Liver (tissue), 9 donors: ENCODE data around the gene NUCKS1. TPM values are rescaled to one million over a fixed set of nuclear protein-coding genes. Genes with fewer than 3 reads are reported as not detected.
A peak's percentile ranks its signal among the peaks of the same experiment; 100 is the strongest.

ENCODE experiments used
- DNase-seq: peaks from one replicate; pipeline ENCODE4 v3.0.0-alpha.2; 2017; ENCODE audit warnings: low spot score
- H3K27ac ChIP-seq, 2 donors: one replicate each; pipeline ENCODE4 v1.7.0; 2013; ENCODE audit warnings: inconsistent platforms in 2 of 2, low read length in 2 of 2, control low read depth in 1 of 2, low read depth in 1 of 2, mild to moderate bottlenecking in 1 of 2
- H3K27me3 ChIP-seq, 4 donors: one replicate each; pipeline versions ENCODE4 v1.6.1 to v1.7.0; 2013; ENCODE audit warnings: low read length in 3 of 4, inconsistent platforms in 1 of 4, mild to moderate bottlenecking in 1 of 4, moderate library complexity in 1 of 4; ENCODE audit not compliant: control insufficient read depth in 4 of 4, insufficient read depth in 4 of 4
- H3K36me3 ChIP-seq, 4 donors: one replicate each; pipeline versions ENCODE4 v1.6.1 to v1.7.0; 2013; ENCODE audit warnings: low read length in 3 of 4, mild to moderate bottlenecking in 3 of 4, low read depth in 1 of 4, moderate library complexity in 1 of 4; ENCODE audit not compliant: control insufficient read depth in 4 of 4, insufficient read depth in 3 of 4
- H3K4me1 ChIP-seq, 4 donors: one replicate each; pipeline versions ENCODE4 v1.6.1 to v1.7.0; 2013; ENCODE audit warnings: low read length in 3 of 4, mild to moderate bottlenecking in 3 of 4, moderate library complexity in 1 of 4; ENCODE audit not compliant: control insufficient read depth in 4 of 4, insufficient read depth in 4 of 4
- H3K4me3 ChIP-seq, 3 donors: one replicate each; pipeline versions ENCODE4 v1.6.1 to v1.7.0; 2013; ENCODE audit warnings: low read length in 3 of 3, control low read depth in 1 of 3, low read depth in 1 of 3, mild to moderate bottlenecking in 1 of 3
- H3K9ac ChIP-seq, 2 donors: one replicate each; pipeline ENCODE4 v1.7.0; 2013; ENCODE audit warnings: low read length in 2 of 2, mild to moderate bottlenecking in 2 of 2, moderate library complexity in 2 of 2, control low read depth in 1 of 2, low read depth in 1 of 2
- H3K9me3 ChIP-seq, 4 donors: one replicate each; pipeline versions ENCODE4 v1.6.1 to v1.7.0; 2013; ENCODE audit warnings: low read length in 3 of 4; ENCODE audit not compliant: control insufficient read depth in 4 of 4
- ATF3 ChIP-seq: IDR thresholded peaks from 2 replicates; pipeline ENCODE4 v1.6.1; 2016; ENCODE audit warnings: antibody characterized with exemption
- CTCF ChIP-seq: fragments of 150-350 bp; IDR thresholded peaks from 2 replicates; pipeline ENCODE4 v1.5.1; 2017; ENCODE audit warnings: improper control_type of control experiment, low read depth, low read length; ENCODE audit not compliant: missing input control
- EGR1 ChIP-seq, 2 donors: IDR thresholded peaks; 2 replicates each; pipeline ENCODE4 v1.6.1; 2016 to 2018; ENCODE audit warnings: antibody characterized with exemption in 2 of 2, low read depth in 2 of 2
- FOXA1 ChIP-seq: IDR thresholded peaks from 2 replicates; pipeline ENCODE4 v1.6.1; 2016; ENCODE audit warnings: antibody characterized with exemption
- HNF4A ChIP-seq, 2 donors: conservative IDR thresholded peaks; 2 replicates each; pipeline ENCODE4 v1.6.1; 2016; ENCODE audit warnings: antibody characterized with exemption in 2 of 2, mild to moderate bottlenecking in 2 of 2
- HNF4G ChIP-seq: IDR thresholded peaks from 2 replicates; pipeline ENCODE4 v1.6.1; 2016; ENCODE audit warnings: antibody characterized with exemption
- JUND ChIP-seq, 2 donors: IDR thresholded peaks; 2 replicates each; pipeline ENCODE4 v1.6.1; 2016; ENCODE audit warnings: antibody characterized with exemption in 2 of 2
- MAX ChIP-seq: IDR thresholded peaks from 2 replicates; pipeline ENCODE4 v1.6.1; 2016; ENCODE audit warnings: antibody characterized with exemption
- NR2F2 ChIP-seq: IDR thresholded peaks from 2 replicates; pipeline ENCODE4 v1.6.1; 2016; ENCODE audit warnings: antibody characterized with exemption
- RAD21 ChIP-seq, 2 donors: IDR thresholded peaks; 2 replicates each; pipeline ENCODE4 v1.6.1; 2016; ENCODE audit warnings: antibody characterized with exemption in 2 of 2, mild to moderate bottlenecking in 2 of 2
- REST ChIP-seq: IDR thresholded peaks from 2 replicates; pipeline ENCODE4 v1.6.1; 2016; ENCODE audit warnings: antibody characterized with exemption, mild to moderate bottlenecking
- RXRA ChIP-seq, 2 donors: IDR thresholded peaks; 2 replicates each; pipeline ENCODE4 v1.6.1; 2017 to 2018; ENCODE audit warnings: antibody characterized with exemption in 2 of 2, mild to moderate bottlenecking in 1 of 2
- SP1 ChIP-seq: IDR thresholded peaks from 2 replicates; pipeline ENCODE4 v1.6.1; 2018; ENCODE audit warnings: antibody characterized with exemption, mild to moderate bottlenecking
- TAF1 ChIP-seq: conservative IDR thresholded peaks from 2 replicates; pipeline ENCODE4 v1.6.1; 2016; ENCODE audit warnings: antibody characterized with exemption, mild to moderate bottlenecking
- YY1 ChIP-seq: IDR thresholded peaks from 2 replicates; pipeline ENCODE4 v1.6.1; 2016; ENCODE audit warnings: antibody characterized with exemption, mild to moderate bottlenecking
- whole genome bisulfite sequencing: extraction: QIAGEN DNeasy Blood & Tissue Kit; methylation state at CpG from one replicate; pipeline ENCODE4 v1.1.7; 2013; 5-methylcytosine and 5-hydroxymethylcytosine counted together
- polyA plus RNA-seq, 2 donors: library from polyadenylated mRNA; stranded (reverse) in 1 of 2; unstranded in 1 of 2; fragments of 200-250 nt in 1 of 2; fragments of >200 nt in 1 of 2; fragmentation: Nextera tagmentation in 1 of 2; extraction: Ambion mirVana in 1 of 2; gene quantifications; one replicate each; pipeline versions ENCODE4 v1.2.1 to v1.2.3, GENCODE V29; 2013 to 2015
- total RNA-seq, 2 donors: library from RNA; depleted of rRNA; stranded (reverse); fragments of >200 nt; gene quantifications; one replicate each; pipeline ENCODE4 v1.2.3, GENCODE V29; 2014
- donor health status: healthy.
- donor health status: healthy.
- donor health status: healthy.
- donor health status: healthy.
- donor health status: healthy.

NUCKS1 gene
- total and polyA plus RNA-seq, 4 donors: 27.0 to 86.1 (median 42.6) TPM

- WGBS: under 1% methylated on average over 40 of the region's 40 CpGs
- Histone ChIP-seq H3K36me3 (peaks cover 0 to 4% (median 2%) of the 10 kb centered on the region in 4 donors), H3K27ac (peak within 1 kb of the TSS; percentile 33 to 60), H3K9ac (peak within 1 kb of the TSS; percentile 15 to 57), H3K9me3 (no peaks in the 10 kb centered on the region), H3K27me3 (no peaks in the 10 kb centered on the region), H3K4me1 (peaks cover 0 to 6% (median 5%) of the 10 kb centered on the region in 4 donors), H3K4me3 (peak within 1 kb of the TSS; percentile 58 to 92 (median 89))
- TF ChIP-seq TAF1: no peak
- peak in 1 of 2 donors; percentile 15 for TF ChIP-seq EGR1 (IDR thresholded peaks at IDR 0.05; ENCODE audit: low read depth in 2 of 2)
- TF ChIP-seq RXRA (IDR thresholded peaks at IDR 0.05): no peak
- TF ChIP-seq ATF3: no peak
- TF ChIP-seq RAD21 (IDR thresholded peaks at IDR 0.05): peak in 1 of 2 donors; percentile 26
- TF ChIP-seq SP1: peak; percentile 24
- TF ChIP-seq NR2F2: no peak
- TF ChIP-seq HNF4A (conservative IDR thresholded peaks at IDR 0.05): no peak
- DNase-seq: peak; percentile 75
Observed at GRCh38 chr1:205775015-205775716, 25.2 kb upstream of the NUCKS1 start, which contains the start of gene RAB29. TSS of gene RAB29 (minus strand) at chr1:205775482. CDS start at chr1:205774956, 526 bp downstream.

GRCh38 chr1:205774198-205775014 is 24.4 kb upstream of the NUCKS1 start:
- H3K4me1 ChIP-seq: peaks cover 0 to 6% (median 5%) of the 10 kb centered on the region in 4 donors
- no peaks in the 10 kb centered on the region for H3K27me3 ChIP-seq
- peaks cover 0 to 9% (median 4%) of the 10 kb centered on the region in 4 donors for H3K36me3 ChIP-seq
- DNase-seq: peak; percentile 41
- TF ChIP-seq EGR1 (IDR thresholded peaks at IDR 0.05; ENCODE audit: low read depth in 2 of 2) (no peak), RAD21 (IDR thresholded peaks at IDR 0.05) (peak in 1 of 2 donors; percentile 7)
- H3K4me3 ChIP-seq: peak overlapping the region; percentile 58 to 92 (median 89)
- peak overlapping the region; percentile 36 to 57 for H3K9ac ChIP-seq
- 21% methylated on average over 36 of the region's 36 CpGs for WGBS
- H3K9me3 ChIP-seq: no peaks in the 10 kb centered on the region
- peak overlapping the region; percentile 33 to 60 for H3K27ac ChIP-seq

GRCh38 chr1:205772607-205773032 is 22.6 kb upstream of the NUCKS1 start:
- Histone ChIP-seq H3K4me3 (no peak overlapping the region), H3K27ac (no peak overlapping the region), H3K4me1 (peaks cover 0 to 6% (median 5%) of the 10 kb centered on the region in 4 donors), H3K27me3 (no peaks in the 10 kb centered on the region), H3K9ac (no peak overlapping the region), H3K36me3 (peaks cover 0 to 9% (median 4%) of the 10 kb centered on the region in 4 donors), H3K9me3 (no peaks in the 10 kb centered on the region)
- no peak for DNase-seq
- WGBS: 93% methylated on average over 2 of the region's 2 CpGs
- TF ChIP-seq FOXA1 (no peak), RAD21 (IDR thresholded peaks at IDR 0.05) (no peak), RXRA (IDR thresholded peaks at IDR 0.05) (no peak), SP1 (no peak), JUND (IDR thresholded peaks at IDR 0.05) (no peak), CTCF (no peak), MAX (no peak), TAF1 (no peak), YY1 (no peak), NR2F2 (no peak), HNF4G (no peak), REST (no peak)
